OCI-LY3 (cell line): Measurements from ENCODE around the gene PKNOX1.

Experiments
- H2AFZ ChIP-seq: fragments of 200-600, 300-600 bp; shearing (Covaris generic); 2 replicates; pipeline ENCODE4 v1.6.0; 2014; ENCODE audit warnings: antibody characterized with exemption, low read depth, low read length
- H3K27ac ChIP-seq: fragments of 200-600, 300-600 bp; sonication (generic); 2 replicates; pipeline ENCODE4 v1.5.1; 2014; ENCODE audit warnings: mild to moderate bottlenecking, low read length, moderate library complexity, mixed read lengths
- H3K27me3 ChIP-seq: fragments of 200-600, 300-600 bp; sonication (generic); 2 replicates; pipeline ENCODE4 v1.6.1; 2014; ENCODE audit warnings: low read depth, low read length, mixed read lengths
- H3K36me3 ChIP-seq: fragments of 200-600, 300-600 bp; sonication (generic); replicated peaks from 2 replicates; pipeline ENCODE3; 2014; ENCODE audit warnings: low read depth, low read length, mixed read lengths
- H3K4me1 ChIP-seq: fragments of 300-600, 200-600 bp; sonication (generic); 2 replicates; pipeline ENCODE4 v1.6.1; 2014; ENCODE audit warnings: low read length, mixed read lengths
- H3K4me2 ChIP-seq: fragments of 200-600, 300-600 bp; sonication (generic); 2 replicates; pipeline ENCODE4 v1.6.1; 2014; ENCODE audit warnings: low read length, mixed read lengths
- H3K4me3 ChIP-seq: fragments of 300-600, 200-600 bp; sonication (generic); 2 replicates; pipeline ENCODE4 v1.5.1; 2014; ENCODE audit warnings: antibody characterized with exemption, mild to moderate bottlenecking, low read length, moderate library complexity
- H3K79me2 ChIP-seq: fragments of 300-600, 200-600 bp; shearing (Covaris generic); 2 replicates; pipeline ENCODE4 v1.6.1; 2014; ENCODE audit warnings: mild to moderate bottlenecking, low read length, mixed read lengths
- H3K9ac ChIP-seq: fragments of 300-600, 200-600 bp; shearing (Covaris generic); 2 replicates; pipeline ENCODE4 v1.6.0; 2014; ENCODE audit warnings: mild to moderate bottlenecking, low read length, moderate library complexity
- H3K9me3 ChIP-seq: fragments of 200-600, 300-600 bp; shearing (Covaris generic); 2 replicates; pipeline ENCODE4 v1.6.1; 2014; ENCODE audit warnings: low read length, mixed read lengths; ENCODE audit not compliant: insufficient read depth
- H4K20me1 ChIP-seq: fragments of 200-600, 300-600 bp; sonication (generic); 2 replicates; pipeline ENCODE4 v1.6.1; 2016; ENCODE audit warnings: low read length, mixed read lengths; ENCODE audit not compliant: insufficient read depth
- CTCF ChIP-seq: fragments of 200-600, 300-600 bp; sonication (generic); IDR thresholded peaks from 2 replicates; pipeline ENCODE4 v1.5.1; 2014; ENCODE audit warnings: antibody characterized with exemption, low read length, low read depth
- EZH2phosphoT487 ChIP-seq: fragments of 200-600 bp; shearing (Covaris generic); IDR thresholded peaks from 2 replicates; pipeline ENCODE4 v1.6.1; 2018; ENCODE audit warnings: antibody characterized with exemption, mixed run types, low read depth

Gene PKNOX1

GRCh38 chr21:43020771-43021170, 46.4 kb downstream of the PKNOX1 start:
- H3K4me1 ChIP-seq = peaks cover 7% of the 10 kb centered on the region
- H3K9ac ChIP-seq = no peak overlapping the region
- no peaks in the 10 kb centered on the region for H4K20me1 ChIP-seq
- no peak overlapping the region for H3K4me3 ChIP-seq
- no peaks in the 10 kb centered on the region for H3K27me3 ChIP-seq
- TF ChIP-seq CTCF (no peak), EZH2phosphoT487 (no peak)
- H3K9me3 ChIP-seq = no peaks in the 10 kb centered on the region
- peaks cover 3% of the 10 kb centered on the region for H3K36me3 ChIP-seq
- no peak overlapping the region for H3K27ac ChIP-seq
- no peaks in the 10 kb centered on the region for H3K79me2 ChIP-seq
- no peak overlapping the region for H2AFZ ChIP-seq
- H3K4me2 ChIP-seq = no peak overlapping the region

GRCh38 chr21:43021191-43021590, 46.8 kb downstream of the PKNOX1 start:
- Histone ChIP-seq H2AFZ (no peak overlapping the region), H3K4me2 (no peak overlapping the region), H3K27ac (no peak overlapping the region), H3K27me3 (no peaks in the 10 kb centered on the region), H4K20me1 (no peaks in the 10 kb centered on the region), H3K9me3 (no peaks in the 10 kb centered on the region), H3K9ac (no peak overlapping the region), H3K4me1 (peaks cover 2% of the 10 kb centered on the region), H3K79me2 (no peaks in the 10 kb centered on the region), H3K4me3 (no peak overlapping the region), H3K36me3 (peaks cover 3% of the 10 kb centered on the region)
- TF ChIP-seq CTCF (no peak), EZH2phosphoT487 (no peak)

- no peak overlapping the region for H2AFZ ChIP-seq
- TF ChIP-seq EZH2phosphoT487 (no peak), CTCF (no peak)
- H3K36me3 ChIP-seq = no peaks in the 10 kb centered on the region
- no peak overlapping the region for H3K4me2 ChIP-seq
- H3K9ac ChIP-seq = no peak overlapping the region
- H3K79me2 ChIP-seq = no peaks in the 10 kb centered on the region
- H3K9me3 ChIP-seq = no peaks in the 10 kb centered on the region
- no peak overlapping the region for H3K27ac ChIP-seq
- H3K4me3 ChIP-seq = no peak overlapping the region
- no peaks in the 10 kb centered on the region for H3K27me3 ChIP-seq
- no peaks in the 10 kb centered on the region for H3K4me1 ChIP-seq
- no peaks in the 10 kb centered on the region for H4K20me1 ChIP-seq
These were observed 47.6 kb downstream of the PKNOX1 start for GRCh38 chr21:43021756-43022600.

GRCh38 chr21:43023175-43023574, 48.8 kb downstream of the PKNOX1 start:
- H3K9me3 ChIP-seq = no peaks in the 10 kb centered on the region
- H3K4me3 ChIP-seq = no peak overlapping the region
- no peaks in the 10 kb centered on the region for H3K36me3 ChIP-seq
- H4K20me1 ChIP-seq = no peaks in the 10 kb centered on the region
- no peaks in the 10 kb centered on the region for H3K79me2 ChIP-seq
- TF ChIP-seq EZH2phosphoT487 (no peak), CTCF (no peak)
- no peak overlapping the region for H2AFZ ChIP-seq
- no peak overlapping the region for H3K27ac ChIP-seq
- no peak overlapping the region for H3K4me2 ChIP-seq
- H3K4me1 ChIP-seq = no peaks in the 10 kb centered on the region
- no peaks in the 10 kb centered on the region for H3K27me3 ChIP-seq
- H3K9ac ChIP-seq = no peak overlapping the region
